ENCODE data around the gene DPY30.

DPY30 gene

GRCh38 chr2:31978436-31978835 is 61.2 kb downstream of the DPY30 start:
- DNase-seq, result no peak
